ENCODE measurements around the gene TMEM121. TPM values are rescaled to one million over a fixed set of nuclear protein-coding genes. Genes with fewer than 3 reads are reported as not detected.

The TMEM121 gene
- total and polyA plus RNA-seq, 2 of the 4 experiments (the other 2 are of a cell fraction): 2.7 to 6.3 TPM

- no peak for TF ChIP-seq USF2 (IDR thresholded peaks at IDR 0.05; ENCODE audit: low read depth, low read length)
These were observed 44.4 kb upstream of the TMEM121 start (continued) for GRCh38 chr14:105481886-105482457.

- no peak overlapping the region for H2AFZ ChIP-seq (replicated peaks; ENCODE audit: low read length, poor library complexity)
- no peak overlapping the region for H2BK5ac ChIP-seq (ENCODE audit: low read depth, low read length, poor library complexity, severe bottlenecking)
- in situ Hi-C loops (cut with MboI; ENCODE audit: low sequenced_read_pairs) (no loop called here), intact Hi-C loops (cut with micrococcal nuclease) (loop anchor here (1.0 kb wide), 1 partner anchor 8 kb away; no protein-coding TSS in a partner anchor), dilution Hi-C loops (cut with HindIII; ENCODE audit: low sequenced_read_pairs, unreplicated experiment) (no loop called here)
- DNase-seq: no peak
- no TSS peak for BruUV-seq (replicated peaks)
- no peaks in the 10 kb centered on the region; a peak in 1 of 4 replicates for H3K79me1 ChIP-seq (ENCODE audit: low read depth in 1 of 2, low read length in 2 of 2)
- no peak overlapping the region for H2AK5ac ChIP-seq (ENCODE audit: low read depth, low read length)
- ATAC-seq (ENCODE audit: low read depth): no peak
- 75% methylated on average over 8 of the region's 18 CpGs; no CpG with 5 or more reads in 1 of the 2 experiments for WGBS, 2 experiments (ENCODE audit: extremely low coverage in 2 of 2, insufficient read length in 1 of 2)
- H2BK120ac ChIP-seq (ENCODE audit: low read depth, low read length): no peak overlapping the region
- no peak overlapping the region for H3K23ac ChIP-seq (ENCODE audit: low read depth, low read length)
- no peak overlapping the region; the same call in 1 of the 2 replicates for H3K4ac ChIP-seq (ENCODE audit: low read depth, low read length)
- H4K91ac ChIP-seq (ENCODE audit: insufficient read depth, low read depth, low read length): no peak overlapping the region
- H2BK20ac ChIP-seq (ENCODE audit: low read depth, low read length): no peak overlapping the region
- H3K9ac ChIP-seq (ENCODE audit: low read depth, low read length): no peak overlapping the region
- no peak overlapping the region for H3K27ac ChIP-seq (ENCODE audit: insufficient read depth, low read length)
- no peaks in the 10 kb centered on the region; the same call in 1 of the 2 replicates for H4K20me1 ChIP-seq (ENCODE audit: insufficient read depth, low read length)
- H3K4me1 ChIP-seq (ENCODE audit: control insufficient read depth, insufficient read depth, low read length): peaks cover 15% of the 10 kb centered on the region
- POLR2A ChIA-PET (ENCODE audit: unreplicated experiment): no interaction called here
- H3K27me3 ChIP-seq (ENCODE audit: control insufficient read depth, insufficient read depth, low read length): peaks cover 23% of the 10 kb centered on the region; the same call in 1 of the 2 replicates
- H3K36me3 ChIP-seq (ENCODE audit: control insufficient read depth, insufficient read depth, low read length): no peaks in the 10 kb centered on the region
- no peak overlapping the region for H3K4me2 ChIP-seq (ENCODE audit: low read depth, low read length)
- H2AK9ac ChIP-seq (replicated peaks; ENCODE audit: low read depth, low read length, poor library complexity): no peak overlapping the region
- no peak overlapping the region for H3K56ac ChIP-seq (ENCODE audit: extremely low read depth, insufficient read depth, low read length)
- CTCF ChIA-PET: interaction anchor here (2.2 kb wide), 1 partner anchor 7 kb away, joined by 32 read pairs; no protein-coding TSS in a partner anchor
- no peak overlapping the region for H4K5ac ChIP-seq (ENCODE audit: low read depth, low read length)
- H3K14ac ChIP-seq (replicated peaks; ENCODE audit: low read depth, low read length): no peak overlapping the region
- H3K4me3 ChIP-seq (ENCODE audit: insufficient read depth, low read depth, low read length): no peak overlapping the region
- no peak overlapping the region; a peak in 1 of 4 replicates for H4K8ac ChIP-seq (ENCODE audit: low read depth in 2 of 2, low read length in 2 of 2)
- H3K9me3 ChIP-seq (ENCODE audit: control insufficient read depth, insufficient read depth, low read length): no peaks in the 10 kb centered on the region
- H3K18ac ChIP-seq (ENCODE audit: low read depth, low read length): no peak overlapping the region
- peaks cover 6% of the 10 kb centered on the region for H3K9me1 ChIP-seq (ENCODE audit: insufficient read depth, low read length)
- no peak overlapping the region; the same call in 2 of the 3 replicates for H2BK15ac ChIP-seq (ENCODE audit: low read depth, low read length)
- no peak for TF ChIP-seq FOS (IDR thresholded peaks at IDR 0.05; ENCODE audit: low read depth, low read length)
- TF ChIP-seq RAD21 (IDR thresholded peaks at IDR 0.05; ENCODE audit: low read length): no peak
- TF ChIP-seq CEBPB (IDR thresholded peaks at IDR 0.05; ENCODE audit: low read depth, low read length): no peak
- no peak for TF ChIP-seq ELK1 (IDR thresholded peaks at IDR 0.05; ENCODE audit: borderline replicate concordance, low read depth, low read length)
- TF ChIP-seq MAZ (IDR thresholded peaks at IDR 0.05; ENCODE audit: borderline replicate concordance, low read depth, low read length): no peak
- no peak for TF ChIP-seq CTCF (conservative IDR thresholded peaks at IDR 0.05; ENCODE audit: low read depth, low read length)
- TF ChIP-seq NFE2L2 (IDR thresholded peaks at IDR 0.05; ENCODE audit: low read depth, low read length): no peak
- TF ChIP-seq MAFK (IDR thresholded peaks at IDR 0.05; ENCODE audit: low read depth, low read length): no peak
- TF ChIP-seq SMC3 (IDR thresholded peaks at IDR 0.05; ENCODE audit: low read depth, low read length): no peak
- no peak for TF ChIP-seq MXI1 (IDR thresholded peaks at IDR 0.05; ENCODE audit: borderline replicate concordance, low read depth, low read length)
- TF ChIP-seq RFX5 (IDR thresholded peaks at IDR 0.05; ENCODE audit: low read depth, low read length): no peak
These were observed 43.8 kb upstream of the TMEM121 start for GRCh38 chr14:105482486-105483110.

All from IMR-90 (cell line).